Dendritic cell treated with granulocyte-macrophage colony-stimulating factor and Interleukin-4, amounts not matched to agents 40 ng/mL and 50 ng/mL, for 4 days (primary cell): ENCODE measurements around the gene PUSL1.

Experiments used
- H3K27ac Mint-ChIP-seq: one replicate; pipeline ENCODE4 v1.8.0; 2022; ENCODE audit warnings: mild to moderate bottlenecking, mixed read lengths
- H3K27me3 Mint-ChIP-seq: one replicate; pipeline ENCODE4 v1.8.0; 2022; ENCODE audit warnings: mild to moderate bottlenecking, mixed read lengths
- H3K36me3 Mint-ChIP-seq: one replicate; pipeline ENCODE4 v1.8.0; 2022; ENCODE audit warnings: low read depth, mixed read lengths
- H3K4me1 Mint-ChIP-seq: one replicate; pipeline ENCODE4 v1.8.0; 2022; ENCODE audit warnings: low read depth, mixed read lengths
- H3K4me3 Mint-ChIP-seq: one replicate; pipeline ENCODE4 v1.8.0; 2022; ENCODE audit warnings: mild to moderate bottlenecking, moderate library complexity, mixed read lengths
- H3K9me3 Mint-ChIP-seq: one replicate; pipeline ENCODE4 v1.8.0; 2022; ENCODE audit warnings: mixed read lengths
- intact Hi-C: fragments of 100-400 bp; cut with micrococcal nuclease; formaldehyde crosslinking; loops from one replicate; pipeline ENCODE4 v1.15.0; 2022

PUSL1 gene

GRCh38 chr1:1305300-1306069 is 2.9 kb upstream of the PUSL1 start:
- intact Hi-C loops = no loop called here
- Mint-ChIP-seq H3K4me1 (peaks cover 48% of the 10 kb centered on the region), H3K36me3 (peaks cover 19% of the 10 kb centered on the region), H3K4me3 (peak overlapping the region; percentile 89), H3K27ac (peak overlapping the region; percentile 78), H3K27me3 (no peaks in the 10 kb centered on the region), H3K9me3 (no peaks in the 10 kb centered on the region)

GRCh38 chr1:1306070-1306660 is 2.2 kb upstream of the PUSL1 start:
- peak overlapping the region; percentile 78 for H3K27ac Mint-ChIP-seq
- peaks cover 21% of the 10 kb centered on the region for H3K36me3 Mint-ChIP-seq
- H3K4me1 Mint-ChIP-seq = peaks cover 48% of the 10 kb centered on the region
- H3K9me3 Mint-ChIP-seq = no peaks in the 10 kb centered on the region
- H3K27me3 Mint-ChIP-seq = no peaks in the 10 kb centered on the region
- intact Hi-C loops = no loop called here
- H3K4me3 Mint-ChIP-seq = peak overlapping the region; percentile 89

GRCh38 chr1:1306661-1307260 is 1.6 kb upstream of the PUSL1 start:
- peaks cover 48% of the 10 kb centered on the region for H3K4me1 Mint-ChIP-seq
- peaks cover 27% of the 10 kb centered on the region for H3K36me3 Mint-ChIP-seq
- intact Hi-C loops = no loop called here
- peak overlapping the region; percentile 89 for H3K4me3 Mint-ChIP-seq
- no peaks in the 10 kb centered on the region for H3K27me3 Mint-ChIP-seq
- no peaks in the 10 kb centered on the region for H3K9me3 Mint-ChIP-seq
- H3K27ac Mint-ChIP-seq = peak overlapping the region; percentile 78

- Mint-ChIP-seq H3K36me3 (peaks cover 34% of the 10 kb centered on the region), H3K4me3 (peak overlapping the region; percentile 89), H3K27me3 (no peaks in the 10 kb centered on the region), H3K9me3 (no peaks in the 10 kb centered on the region), H3K27ac (peak overlapping the region; percentile 89), H3K4me1 (peaks cover 48% of the 10 kb centered on the region)
- intact Hi-C loops = no loop called here
These were observed 1.0 kb upstream of the PUSL1 start for GRCh38 chr1:1307261-1307922.

GRCh38 chr1:1308756-1309250 is 406 bp downstream of the PUSL1 start:
- Mint-ChIP-seq H3K27ac (peak overlapping the region; percentile 89), H3K9me3 (no peaks in the 10 kb centered on the region), H3K4me3 (peak overlapping the region; percentile 81), H3K4me1 (peaks cover 44% of the 10 kb centered on the region), H3K27me3 (no peaks in the 10 kb centered on the region), H3K36me3 (peaks cover 48% of the 10 kb centered on the region)
- intact Hi-C loops = loop anchor here (2.0 kb wide), 1 partner anchor 16 kb away; the partner anchor contains the start of genes CPTP and INTS11

- H3K4me3 Mint-ChIP-seq = peak overlapping the region; percentile 81
- intact Hi-C loops = loop anchor here (2.0 kb wide), 1 partner anchor 15 kb away; the partner anchor contains the start of genes CPTP and INTS11
- peak overlapping the region; percentile 89 for H3K27ac Mint-ChIP-seq
- H3K36me3 Mint-ChIP-seq = peaks cover 55% of the 10 kb centered on the region
- peaks cover 38% of the 10 kb centered on the region for H3K4me1 Mint-ChIP-seq
- H3K27me3 Mint-ChIP-seq = no peaks in the 10 kb centered on the region
- H3K9me3 Mint-ChIP-seq = no peaks in the 10 kb centered on the region
These were observed 1.1 kb downstream of the PUSL1 start for GRCh38 chr1:1309251-1310108.

GRCh38 chr1:1310109-1310385 is 1.6 kb downstream of the PUSL1 start:
- intact Hi-C loops = no loop called here
- Mint-ChIP-seq H3K4me3 (peak overlapping the region; percentile 81), H3K27ac (no peak overlapping the region), H3K27me3 (no peaks in the 10 kb centered on the region), H3K36me3 (peaks cover 60% of the 10 kb centered on the region), H3K9me3 (no peaks in the 10 kb centered on the region), H3K4me1 (peaks cover 36% of the 10 kb centered on the region)

GRCh38 chr1:1310476-1311053 is 2.2 kb downstream of the PUSL1 start:
- H3K4me1 Mint-ChIP-seq = peaks cover 32% of the 10 kb centered on the region
- intact Hi-C loops = no loop called here
- H3K27me3 Mint-ChIP-seq = no peaks in the 10 kb centered on the region
- no peaks in the 10 kb centered on the region for H3K9me3 Mint-ChIP-seq
- peaks cover 65% of the 10 kb centered on the region for H3K36me3 Mint-ChIP-seq
- no peak overlapping the region for H3K27ac Mint-ChIP-seq
- H3K4me3 Mint-ChIP-seq = no peak overlapping the region

- Mint-ChIP-seq H3K4me3 (no peak overlapping the region), H3K4me1 (peaks cover 23% of the 10 kb centered on the region), H3K9me3 (no peaks in the 10 kb centered on the region), H3K27me3 (no peaks in the 10 kb centered on the region), H3K27ac (no peak overlapping the region), H3K36me3 (peaks cover 74% of the 10 kb centered on the region)
- intact Hi-C loops = no loop called here
These were observed 3.0 kb downstream of the PUSL1 start for GRCh38 chr1:1311107-1312104.

GRCh38 chr1:1312450-1313314 is 4.3 kb downstream of the PUSL1 start:
- Mint-ChIP-seq H3K4me1 (peaks cover 13% of the 10 kb centered on the region), H3K4me3 (no peak overlapping the region), H3K27me3 (no peaks in the 10 kb centered on the region), H3K9me3 (no peaks in the 10 kb centered on the region), H3K27ac (no peak overlapping the region), H3K36me3 (peaks cover 83% of the 10 kb centered on the region)
- intact Hi-C loops = no loop called here

- Mint-ChIP-seq H3K27ac (no peak overlapping the region), H3K27me3 (no peaks in the 10 kb centered on the region), H3K9me3 (no peaks in the 10 kb centered on the region), H3K4me3 (no peak overlapping the region), H3K4me1 (peaks cover 13% of the 10 kb centered on the region), H3K36me3 (peaks cover 93% of the 10 kb centered on the region)
- intact Hi-C loops = no loop called here
These were observed 5.3 kb downstream of the PUSL1 start for GRCh38 chr1:1313500-1314236.
